ENCODE data around the gene ARHGAP26.

Gene ARHGAP26

DNA sequence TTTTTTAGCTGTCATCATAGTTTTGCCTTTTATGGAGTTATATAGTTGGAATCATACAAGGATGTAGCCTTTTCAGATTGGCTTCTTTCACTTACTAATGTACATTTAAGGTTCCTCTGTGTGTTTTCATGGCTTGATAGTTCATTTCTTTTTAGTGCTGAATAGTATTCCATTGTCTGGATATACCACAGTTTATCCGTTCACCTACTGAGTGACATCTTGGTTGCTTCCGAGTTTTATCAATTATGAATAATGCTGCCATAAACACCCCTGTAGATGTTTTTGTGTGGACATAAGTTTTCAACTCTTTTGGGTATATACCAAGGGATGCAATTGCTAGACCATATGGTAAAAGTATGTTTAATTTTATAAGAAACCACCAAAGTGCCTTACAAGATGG lies 497.0 kb downstream of the ARHGAP26 start:
- DNase-seq = no peak

GRCh38 chr5:143268388-143268787 lies 498.2 kb downstream of the ARHGAP26 start:
- no peak for DNase-seq

DNA sequence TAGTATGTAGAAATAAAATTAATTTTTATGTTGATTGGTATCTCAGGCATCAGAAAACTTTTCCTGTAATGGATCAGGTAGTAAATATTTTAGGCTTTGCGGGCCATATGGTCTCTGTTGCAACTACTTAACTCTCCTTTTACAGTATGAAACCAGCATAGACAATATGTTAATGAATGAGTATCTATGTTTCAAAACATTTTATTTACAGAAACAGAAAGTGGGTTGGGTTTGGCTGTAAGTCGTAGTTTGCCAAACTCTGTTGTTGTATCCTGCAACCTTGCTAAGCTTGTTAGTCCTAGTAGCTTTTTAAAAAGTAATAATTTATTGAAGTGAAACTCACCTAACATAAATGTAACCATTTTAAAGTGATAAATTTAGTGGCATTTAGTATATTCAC lies 501.3 kb downstream of the ARHGAP26 start:
- no peak for DNase-seq

DNA sequence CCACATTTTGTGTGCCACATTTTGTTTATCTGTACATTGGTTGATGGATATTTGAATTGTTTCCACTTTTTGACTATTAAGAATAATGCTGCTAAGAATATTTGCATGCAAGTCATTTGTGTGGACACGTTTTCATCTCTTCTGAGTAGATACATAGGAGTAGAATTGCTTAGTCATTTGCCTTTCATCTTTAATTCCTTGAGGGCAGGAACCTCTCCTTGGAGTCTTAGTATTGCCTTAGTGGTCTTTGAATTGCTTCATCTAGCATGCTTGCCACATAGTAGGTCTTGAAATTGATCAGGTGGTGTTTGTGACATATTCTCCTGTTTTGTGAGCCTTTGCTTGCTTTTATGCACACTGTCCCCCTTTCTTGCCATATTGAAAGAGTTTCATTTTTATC lies 504.8 kb downstream of the ARHGAP26 start:
- no peak for DNase-seq

- DNase-seq = no peak
These were observed 505.6 kb downstream of the ARHGAP26 start for GRCh38 chr5:143275512-143276363.

GRCh38 chr5:143277536-143277935 lies 507.4 kb downstream of the ARHGAP26 start:
- no peak for DNase-seq

Measured in NCI-H1436 treated with DMSO at 0.1 percent for 48 hours (cell line).